Endothelial cell (in vitro differentiated cells): Measurements from ENCODE around the gene ITPRIPL2. TPM values are rescaled to one million over a fixed set of nuclear protein-coding genes. Genes with fewer than 3 reads are reported as not detected.

Experiments
- DNase-seq: peaks from one replicate; pipeline ENCODE4 v3.0.0; 2021; ENCODE audit warnings: low spot score
- H3K27ac Mint-ChIP-seq: one replicate; pipeline ENCODE4 v1.8.0; 2021; ENCODE audit warnings: mixed read lengths, inconsistent platforms; ENCODE audit not compliant: unreplicated experiment
- H3K27me3 Mint-ChIP-seq: one replicate; pipeline ENCODE4 v1.8.0; 2021; ENCODE audit warnings: mild to moderate bottlenecking, moderate library complexity, mixed read lengths, inconsistent platforms; ENCODE audit not compliant: unreplicated experiment
- H3K36me3 Mint-ChIP-seq: one replicate; pipeline ENCODE4 v1.8.0; 2021; ENCODE audit warnings: mild to moderate bottlenecking, low read depth, mixed read lengths, inconsistent platforms; ENCODE audit not compliant: unreplicated experiment
- H3K4me1 Mint-ChIP-seq: one replicate; pipeline ENCODE4 v1.8.0; 2021; ENCODE audit warnings: mild to moderate bottlenecking, mixed read lengths, inconsistent platforms; ENCODE audit not compliant: unreplicated experiment
- H3K4me3 Mint-ChIP-seq: one replicate; pipeline ENCODE4 v1.8.0; 2021; ENCODE audit warnings: mild to moderate bottlenecking, mixed read lengths, inconsistent platforms; ENCODE audit not compliant: unreplicated experiment
- H3K9me3 Mint-ChIP-seq: one replicate; pipeline ENCODE4 v1.8.0; 2021; ENCODE audit warnings: mixed read lengths, inconsistent platforms; ENCODE audit not compliant: unreplicated experiment
- total RNA-seq: library from RNA; stranded (reverse); fragmentation: NEBNext Ultra II Directional; extraction: Animal tissue kit (Norgen Biotek cat#: 25700); gene quantifications from one replicate; pipeline ENCODE4 v1.2.1, GENCODE V29; 2021; ENCODE audit not compliant: unreplicated experiment
- TF ChIP-seq, protein P1 (sequence below): fragments of 200-600 bp; sonication (generic); IDR thresholded peaks from one replicate; pipeline ENCODE4 v1.5.0; 2021; ENCODE audit warnings: antibody characterized with exemption; ENCODE audit not compliant: unreplicated experiment

The ITPRIPL2 gene
- total RNA-seq, 1 donor from 2014 or later, result 65.1 TPM

DNA sequence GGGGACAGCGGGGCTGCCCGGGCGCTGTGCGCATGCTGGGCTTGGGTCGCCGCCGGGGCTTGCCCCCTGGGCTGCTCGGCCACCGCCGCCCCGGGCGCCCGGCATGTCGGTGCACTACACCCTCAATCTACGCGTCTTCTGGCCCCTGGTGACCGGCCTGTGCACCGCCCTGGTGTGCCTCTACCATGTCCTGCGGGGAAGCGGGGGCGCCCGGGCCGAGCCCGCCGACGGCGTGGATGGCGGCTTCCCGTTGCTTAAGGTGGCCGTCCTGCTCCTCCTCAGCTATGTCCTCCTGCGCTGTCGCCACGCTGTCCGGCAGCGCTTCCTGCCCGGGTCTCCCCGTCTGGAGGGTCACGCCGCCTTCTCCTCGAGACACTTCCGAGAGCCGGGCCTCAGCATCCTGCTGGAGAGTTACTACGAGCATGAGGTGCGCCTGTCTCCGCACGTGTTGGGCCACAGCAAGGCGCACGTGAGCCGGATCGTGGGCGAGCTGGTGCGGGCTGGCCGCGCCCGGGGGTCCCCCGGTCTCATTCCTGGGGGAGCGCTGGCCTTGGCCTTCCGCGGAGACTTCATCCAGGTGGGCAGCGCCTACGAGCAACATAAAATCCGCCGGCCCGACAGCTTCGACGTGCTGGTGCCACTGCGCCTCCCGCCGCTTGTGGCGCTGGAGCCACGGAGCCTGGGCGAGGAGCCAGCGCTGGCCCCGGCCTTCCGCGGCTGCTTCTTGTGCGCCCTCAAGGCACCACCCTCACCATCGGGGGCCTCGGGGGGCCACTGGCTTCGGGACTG lies 789 bp downstream of the ITPRIPL2 start:
- Mint-ChIP-seq H3K9me3 (no peaks in the 10 kb centered on the region), H3K4me1 (peaks cover 38% of the 10 kb centered on the region), H3K36me3 (peaks cover 8% of the 10 kb centered on the region)

DNA sequence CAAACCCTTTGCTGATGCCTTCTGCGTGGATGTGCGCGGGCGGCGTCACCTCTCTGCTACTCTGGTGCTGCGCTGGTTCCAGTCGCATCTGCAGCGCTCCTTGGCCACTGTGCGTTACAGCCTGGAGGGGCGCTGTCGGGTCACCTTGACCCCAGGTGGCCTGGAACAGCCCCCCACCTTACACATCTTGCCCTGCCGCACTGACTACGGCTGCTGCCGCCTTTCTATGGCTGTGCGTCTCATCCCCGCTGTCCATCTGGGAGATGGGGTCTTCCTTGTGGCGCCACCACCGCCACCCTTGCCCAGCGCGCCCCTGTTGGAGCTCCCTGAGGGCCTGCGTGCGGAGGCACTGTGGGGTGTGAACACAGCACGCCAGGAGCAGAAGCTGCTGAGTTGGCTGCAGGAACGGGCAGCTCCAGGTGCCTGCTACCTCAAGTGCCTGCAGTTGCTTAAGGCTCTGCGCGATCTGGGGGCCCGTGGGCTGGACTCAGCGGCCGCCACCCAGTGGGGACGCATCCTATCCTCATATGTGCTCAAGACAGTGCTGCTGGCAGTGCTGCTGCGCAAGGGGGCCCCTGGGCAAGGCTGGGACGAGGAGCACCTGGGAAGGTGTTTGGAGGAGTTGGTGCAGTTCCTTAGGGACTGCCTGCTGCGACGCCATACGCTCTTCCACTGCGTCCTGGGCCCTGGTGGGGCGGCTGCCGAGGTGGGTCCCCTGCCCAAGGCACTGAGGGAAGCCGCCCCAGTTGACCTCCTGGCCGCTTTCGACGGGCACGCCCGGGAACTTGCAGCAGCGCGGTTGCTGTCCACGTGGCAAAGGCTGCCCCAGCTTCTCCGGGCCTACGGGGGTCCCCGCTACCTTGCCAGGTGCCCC lies 1.6 kb downstream of the ITPRIPL2 start:
- Mint-ChIP-seq H3K9me3 (no peaks in the 10 kb centered on the region), H3K27ac (peak overlapping the region; percentile 36), H3K4me3 (peak overlapping the region; percentile 78), H3K27me3 (peaks cover 10% of the 10 kb centered on the region), H3K4me1 (peaks cover 39% of the 10 kb centered on the region), H3K36me3 (peaks cover 8% of the 10 kb centered on the region)
- no peak for DNase-seq
- TF ChIP-seq, protein P1, sequence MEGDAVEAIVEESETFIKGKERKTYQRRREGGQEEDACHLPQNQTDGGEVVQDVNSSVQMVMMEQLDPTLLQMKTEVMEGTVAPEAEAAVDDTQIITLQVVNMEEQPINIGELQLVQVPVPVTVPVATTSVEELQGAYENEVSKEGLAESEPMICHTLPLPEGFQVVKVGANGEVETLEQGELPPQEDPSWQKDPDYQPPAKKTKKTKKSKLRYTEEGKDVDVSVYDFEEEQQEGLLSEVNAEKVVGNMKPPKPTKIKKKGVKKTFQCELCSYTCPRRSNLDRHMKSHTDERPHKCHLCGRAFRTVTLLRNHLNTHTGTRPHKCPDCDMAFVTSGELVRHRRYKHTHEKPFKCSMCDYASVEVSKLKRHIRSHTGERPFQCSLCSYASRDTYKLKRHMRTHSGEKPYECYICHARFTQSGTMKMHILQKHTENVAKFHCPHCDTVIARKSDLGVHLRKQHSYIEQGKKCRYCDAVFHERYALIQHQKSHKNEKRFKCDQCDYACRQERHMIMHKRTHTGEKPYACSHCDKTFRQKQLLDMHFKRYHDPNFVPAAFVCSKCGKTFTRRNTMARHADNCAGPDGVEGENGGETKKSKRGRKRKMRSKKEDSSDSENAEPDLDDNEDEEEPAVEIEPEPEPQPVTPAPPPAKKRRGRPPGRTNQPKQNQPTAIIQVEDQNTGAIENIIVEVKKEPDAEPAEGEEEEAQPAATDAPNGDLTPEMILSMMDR, result peak; percentile 24

More for the DNA sequence above, 789 bp downstream of the ITPRIPL2 start:
- peaks cover 10% of the 10 kb centered on the region for H3K27me3 Mint-ChIP-seq
- peak overlapping the region; percentile 91 for H3K4me3 Mint-ChIP-seq
- DNase-seq, result peak; percentile 68
- TF ChIP-seq, protein P1, result no peak
- H3K27ac Mint-ChIP-seq, result peak overlapping the region; percentile 31

DNA sequence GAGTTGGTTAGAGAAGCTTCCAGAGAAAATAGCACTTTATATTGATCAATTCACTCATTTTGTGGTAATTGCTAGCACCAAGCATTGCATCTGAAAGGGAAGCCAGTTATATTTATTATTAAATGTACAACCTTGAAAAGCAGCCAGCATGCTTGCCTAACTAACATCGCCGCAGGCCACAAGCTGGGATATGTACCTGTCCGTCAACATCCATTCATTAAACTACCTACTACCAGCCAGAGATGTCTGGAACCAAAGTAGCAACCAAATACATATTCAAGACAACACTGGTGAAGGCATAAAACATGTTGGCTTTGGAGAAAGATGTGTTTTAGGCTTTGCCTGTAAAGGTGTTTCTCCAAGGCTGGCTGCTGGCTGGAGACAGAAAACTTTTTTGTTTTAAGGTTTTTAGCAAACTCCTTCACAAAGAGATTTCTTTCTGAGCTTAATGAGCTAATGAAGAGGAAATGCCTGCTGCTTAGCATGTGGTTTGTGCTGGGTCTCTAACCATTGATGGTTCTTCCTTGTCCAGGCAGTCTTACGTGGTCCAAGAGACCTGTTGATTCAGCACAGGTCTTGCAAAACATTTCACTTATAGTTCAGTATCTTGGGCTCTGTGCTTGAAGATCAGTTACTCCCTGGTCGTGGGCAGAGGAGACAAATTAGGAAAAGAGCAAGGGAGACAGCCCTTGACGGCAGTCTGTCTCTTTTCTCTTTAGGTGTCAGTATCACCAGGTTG lies 3.1 kb downstream of the ITPRIPL2 start:
- TF ChIP-seq, protein P1, result no peak
- H3K27ac Mint-ChIP-seq, result peak overlapping the region; percentile 36
- peaks cover 8% of the 10 kb centered on the region for H3K27me3 Mint-ChIP-seq
- peak overlapping the region; percentile 45 for H3K4me3 Mint-ChIP-seq
- no peak for DNase-seq
- peaks cover 20% of the 10 kb centered on the region for H3K36me3 Mint-ChIP-seq
- peaks cover 39% of the 10 kb centered on the region for H3K4me1 Mint-ChIP-seq
- H3K9me3 Mint-ChIP-seq, result no peaks in the 10 kb centered on the region

DNA sequence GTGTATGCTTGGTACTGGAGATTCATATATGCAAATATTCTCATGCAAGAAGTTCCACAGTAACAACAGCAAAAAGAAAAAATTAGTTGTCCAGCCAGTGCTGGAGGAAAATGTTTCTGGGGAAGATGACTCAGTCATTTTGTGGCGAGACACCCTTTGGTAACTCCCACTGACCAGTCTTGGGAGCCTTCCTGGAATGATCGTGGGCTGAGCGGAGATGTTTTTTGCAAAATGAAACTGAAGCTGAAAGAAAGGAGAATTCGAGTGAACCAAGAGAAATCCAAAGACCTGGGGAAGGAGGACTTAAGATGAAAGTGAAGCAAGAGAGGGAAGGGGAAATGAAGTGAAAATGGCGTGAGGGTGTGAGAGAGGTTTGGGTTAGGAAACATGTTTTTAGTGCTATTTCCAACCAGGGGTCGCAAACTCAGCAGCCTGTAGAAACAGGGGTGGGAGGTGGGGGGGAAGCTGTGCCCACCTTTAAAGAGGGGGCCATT lies 5.2 kb downstream of the ITPRIPL2 start:
- Mint-ChIP-seq H3K9me3 (no peaks in the 10 kb centered on the region), H3K27ac (no peak overlapping the region), H3K27me3 (peaks cover 3% of the 10 kb centered on the region), H3K36me3 (peaks cover 25% of the 10 kb centered on the region), H3K4me1 (peaks cover 33% of the 10 kb centered on the region), H3K4me3 (peak overlapping the region; percentile 21)
- TF ChIP-seq, protein P1, result no peak
- no peak for DNase-seq
